ENCODE results near the gene GRIK5. TPM values are rescaled to one million over a fixed set of nuclear protein-coding genes. Genes with fewer than 3 reads are reported as not detected.
A peak's percentile ranks its signal among the peaks of the same experiment; 100 is the strongest.
"Not testable (repeated sequence)": the region's sequence is repeated elsewhere in the genome, so short reads cannot be mapped to it uniquely, and the experiment has no call there.

GRIK5 gene
- total and polyA plus RNA-seq, 9 donors = 1.3 to 5.8 (median 3.2) TPM

DNA sequence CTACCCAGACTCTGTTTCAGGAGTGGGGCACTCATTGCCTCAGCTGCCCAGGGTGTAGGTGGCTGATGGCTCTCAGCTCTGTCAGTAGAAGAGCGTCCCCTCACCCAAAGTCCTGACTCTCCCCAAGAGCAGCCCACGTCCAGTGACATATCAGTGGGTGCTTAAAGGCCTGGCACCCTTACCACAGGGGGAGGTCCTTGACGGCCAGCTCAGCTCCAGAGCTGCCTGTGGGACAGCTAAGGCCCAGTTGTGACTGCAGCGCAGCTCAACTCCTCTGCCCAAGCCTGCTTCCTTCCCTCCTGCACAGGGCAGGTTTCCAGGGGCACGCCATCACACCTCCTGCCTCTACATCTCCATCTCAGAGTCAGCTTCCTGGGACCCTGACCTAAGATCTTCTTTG is 32.4 kb downstream of the GRIK5 start:
- no peaks in the 10 kb centered on the region for H3K27me3 ChIP-seq (ENCODE audit: control insufficient read depth, insufficient read depth, low read length)
- no peak overlapping the region for H3K27ac ChIP-seq (ENCODE audit: low read length)
- 87% methylated on average over 4 of the region's 5 CpGs for WGBS (ENCODE audit: insufficient coverage)
- H3K36me3 ChIP-seq (ENCODE audit: control insufficient read depth, insufficient read depth, low read length) = peaks cover 2% of the 10 kb centered on the region
- H3K4me1 ChIP-seq (ENCODE audit: control insufficient read depth, insufficient read depth, low read length) = peaks cover 11% of the 10 kb centered on the region
- DNase-seq = no peak
- no peaks in the 10 kb centered on the region for H3K9me3 ChIP-seq (replicated peaks; ENCODE audit: control insufficient read depth, low read depth, low read length)
- H3K4me3 ChIP-seq (ENCODE audit: low read length) = no peak overlapping the region

DNA sequence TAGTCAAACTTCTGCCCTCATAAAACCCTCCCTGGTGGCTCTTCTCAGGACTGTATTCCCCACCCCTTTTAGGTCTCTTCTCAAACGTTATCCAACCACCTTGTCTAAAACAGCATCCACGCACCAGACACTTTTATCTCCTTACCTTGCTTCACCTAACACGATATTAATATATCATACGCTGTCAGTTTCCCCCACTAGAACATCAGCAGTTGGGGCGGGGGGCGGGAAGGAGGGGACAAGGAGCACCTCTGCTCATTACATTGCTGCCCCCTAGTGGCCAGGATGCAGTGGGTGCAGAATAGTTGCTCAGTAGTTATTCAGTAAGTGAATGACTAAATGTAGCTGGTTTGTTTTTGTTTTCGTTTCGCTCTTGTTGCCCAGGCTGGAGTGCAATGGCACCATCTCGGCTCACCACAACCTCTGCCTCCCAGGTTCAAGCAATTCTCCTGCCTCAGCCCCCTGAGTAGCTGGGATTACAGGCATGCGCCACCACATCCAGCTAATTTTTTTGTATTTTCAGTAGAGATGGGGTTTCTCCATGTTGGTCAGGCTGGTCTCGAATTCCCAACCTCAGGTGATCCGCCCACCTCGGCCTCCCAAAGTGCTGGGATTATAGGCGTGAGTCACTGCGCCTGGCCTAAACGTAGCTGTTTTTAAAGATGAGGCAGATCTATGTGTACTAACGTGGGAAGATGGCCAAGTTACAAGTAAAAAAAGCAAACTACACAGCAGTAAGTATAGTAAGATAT is 35.2 kb downstream of the GRIK5 start:
- H3K4me3 ChIP-seq (ENCODE audit: low read length); H3K36me3 ChIP-seq (ENCODE audit: control insufficient read depth, insufficient read depth, low read length); H3K27me3 ChIP-seq (ENCODE audit: control insufficient read depth, insufficient read depth, low read length); H3K27ac ChIP-seq (ENCODE audit: low read length); H3K9me3 ChIP-seq (replicated peaks; ENCODE audit: control insufficient read depth, low read depth, low read length): not testable (repeated sequence)
- 53% methylated on average over 5 of the region's 17 CpGs for whole genome bisulfite sequencing (ENCODE audit: insufficient coverage)
- H3K4me1 ChIP-seq (ENCODE audit: control insufficient read depth, insufficient read depth, low read length) = peaks cover 28% of the 10 kb centered on the region
- peak; percentile 69 for DNase-seq

GRCh38 chr19:42033413-42033812 is 36.6 kb downstream of the GRIK5 start:
- Histone ChIP-seq H3K9me3 (replicated peaks; ENCODE audit: control insufficient read depth, low read depth, low read length) (no peaks in the 10 kb centered on the region), H3K27me3 (ENCODE audit: control insufficient read depth, insufficient read depth, low read length) (no peaks in the 10 kb centered on the region), H3K36me3 (ENCODE audit: control insufficient read depth, insufficient read depth, low read length) (no peaks in the 10 kb centered on the region), H3K27ac (ENCODE audit: low read length) (no peak overlapping the region), H3K4me3 (ENCODE audit: low read length) (no peak overlapping the region), H3K4me1 (ENCODE audit: control insufficient read depth, insufficient read depth, low read length) (peaks cover 22% of the 10 kb centered on the region)
- 94% methylated on average over 3 of the region's 5 CpGs for WGBS (ENCODE audit: insufficient coverage)
- no peak for DNase-seq

GRCh38 chr19:42032431-42032830 is 37.6 kb downstream of the GRIK5 start:
- DNase-seq = peak; percentile 83
- 42% methylated on average over 3 of the region's 5 CpGs for WGBS (ENCODE audit: insufficient coverage)
- Histone ChIP-seq H3K4me1 (ENCODE audit: control insufficient read depth, insufficient read depth, low read length) (peaks cover 16% of the 10 kb centered on the region), H3K9me3 (replicated peaks; ENCODE audit: control insufficient read depth, low read depth, low read length) (no peaks in the 10 kb centered on the region), H3K27ac (ENCODE audit: low read length) (peak overlapping the region; percentile 20), H3K4me3 (ENCODE audit: low read length) (no peak overlapping the region), H3K27me3 (ENCODE audit: control insufficient read depth, insufficient read depth, low read length) (no peaks in the 10 kb centered on the region), H3K36me3 (ENCODE audit: control insufficient read depth, insufficient read depth, low read length) (no peaks in the 10 kb centered on the region)

DNA sequence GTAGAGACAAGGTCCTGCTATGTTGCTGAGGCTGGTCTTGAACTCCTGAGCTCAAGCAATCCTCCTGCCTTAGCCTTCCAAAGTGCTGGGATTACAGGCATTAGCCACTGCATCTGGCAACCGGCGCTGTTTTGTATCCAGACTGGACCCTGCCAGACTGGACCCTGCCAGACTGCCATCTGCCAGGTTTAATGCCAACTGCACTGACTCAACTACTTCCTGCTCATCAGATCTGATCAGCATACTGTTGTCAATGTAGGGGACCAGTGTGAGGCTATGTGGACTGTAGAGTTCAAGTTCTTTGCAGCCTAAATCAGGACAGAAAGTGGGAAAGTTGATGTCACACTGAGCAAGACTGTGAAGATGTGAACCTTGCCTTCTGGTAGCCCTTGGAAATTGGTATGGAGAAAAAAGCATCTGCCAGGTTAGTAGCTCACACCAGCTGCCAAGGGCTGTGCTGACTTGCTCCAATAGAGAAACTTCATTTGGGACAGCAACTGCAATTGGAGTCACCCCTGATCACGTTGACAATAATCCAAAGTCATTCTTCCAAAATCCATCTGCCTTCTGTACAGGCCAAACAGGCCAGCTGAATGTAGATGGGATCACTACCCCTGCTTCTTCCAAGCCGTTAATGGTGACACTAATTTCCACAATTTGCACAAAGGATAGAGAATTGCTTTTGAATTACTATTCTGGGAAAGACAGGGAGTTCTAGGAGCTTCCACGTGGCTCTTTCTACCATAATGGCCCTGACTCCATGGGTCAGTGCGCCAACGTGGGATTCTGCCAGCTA is 39.2 kb downstream of the GRIK5 start:
- 76% methylated on average over 6 of the region's 7 CpGs for WGBS (ENCODE audit: insufficient coverage)
- peak; percentile 64 for DNase-seq
- Histone ChIP-seq H3K4me3 (ENCODE audit: low read length) (no peak overlapping the region), H3K27me3 (ENCODE audit: control insufficient read depth, insufficient read depth, low read length) (no peaks in the 10 kb centered on the region), H3K9me3 (replicated peaks; ENCODE audit: control insufficient read depth, low read depth, low read length) (no peaks in the 10 kb centered on the region), H3K27ac (ENCODE audit: low read length) (peak overlapping the region; percentile 62), H3K4me1 (ENCODE audit: control insufficient read depth, insufficient read depth, low read length) (peaks cover 16% of the 10 kb centered on the region), H3K36me3 (ENCODE audit: control insufficient read depth, insufficient read depth, low read length) (no peaks in the 10 kb centered on the region)

GRCh38 chr19:42028304-42029216 is 41.4 kb downstream of the GRIK5 start:
- H3K27me3 ChIP-seq (ENCODE audit: control insufficient read depth, insufficient read depth, low read length) = no peaks in the 10 kb centered on the region
- no peak overlapping the region for H3K27ac ChIP-seq (ENCODE audit: low read length)
- no peaks in the 10 kb centered on the region for H3K9me3 ChIP-seq (replicated peaks; ENCODE audit: control insufficient read depth, low read depth, low read length)
- DNase-seq = no peak
- H3K4me1 ChIP-seq (ENCODE audit: control insufficient read depth, insufficient read depth, low read length) = peaks cover 34% of the 10 kb centered on the region
- no peak overlapping the region for H3K4me3 ChIP-seq (ENCODE audit: low read length)
- no peaks in the 10 kb centered on the region for H3K36me3 ChIP-seq (ENCODE audit: control insufficient read depth, insufficient read depth, low read length)
- 37% methylated on average over 5 of the region's 8 CpGs for WGBS (ENCODE audit: insufficient coverage)

DNA sequence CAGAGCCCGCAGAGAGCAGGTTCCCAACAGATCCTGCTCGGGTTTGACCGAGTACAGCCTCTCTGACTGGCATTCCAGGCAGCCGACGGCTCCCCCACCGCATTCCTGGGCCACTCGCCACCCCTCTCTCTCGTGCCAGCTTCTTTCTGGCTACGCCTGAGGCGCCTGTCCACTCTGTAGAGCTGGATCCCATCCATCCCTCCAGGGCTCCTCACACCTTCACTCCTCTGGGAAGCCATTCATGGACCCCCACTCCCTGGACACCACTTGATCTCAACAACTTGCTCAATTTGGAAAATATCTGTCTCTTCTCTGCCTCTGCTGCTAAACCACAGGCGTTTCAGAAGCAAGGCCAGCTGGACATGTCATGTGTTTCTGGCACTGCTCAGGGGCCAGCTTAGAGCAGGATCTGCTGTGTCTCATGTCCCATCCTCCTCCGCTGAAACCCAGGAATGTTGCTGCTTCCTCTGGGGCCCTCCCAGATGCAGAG is 45.3 kb downstream of the GRIK5 start:
- Histone ChIP-seq H3K27me3 (ENCODE audit: control insufficient read depth, insufficient read depth, low read length) (no peaks in the 10 kb centered on the region), H3K4me3 (ENCODE audit: low read length) (no peak overlapping the region), H3K4me1 (ENCODE audit: control insufficient read depth, insufficient read depth, low read length) (peaks cover 18% of the 10 kb centered on the region), H3K36me3 (ENCODE audit: control insufficient read depth, insufficient read depth, low read length) (no peaks in the 10 kb centered on the region), H3K9me3 (replicated peaks; ENCODE audit: control insufficient read depth, low read depth, low read length) (no peaks in the 10 kb centered on the region), H3K27ac (ENCODE audit: low read length) (no peak overlapping the region)
- peak; percentile 71 for DNase-seq
- 32% methylated on average over 12 of the region's 12 CpGs for WGBS (ENCODE audit: insufficient coverage)

DNA sequence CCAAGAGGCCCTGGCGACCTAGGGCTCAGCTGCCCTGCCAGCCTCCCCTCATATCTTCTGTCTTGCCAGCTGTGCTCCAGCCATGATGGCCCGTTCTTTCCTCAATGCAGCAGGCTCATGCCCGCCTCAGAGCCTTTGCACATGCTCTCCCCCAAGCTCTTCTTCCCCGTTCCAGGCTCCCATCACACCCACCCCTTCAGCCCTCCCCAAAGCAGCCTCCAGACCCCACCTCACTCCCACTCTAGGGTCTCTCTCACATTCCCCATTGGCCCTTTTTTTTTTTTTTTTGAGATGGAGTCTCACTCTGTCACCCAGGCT is 46.1 kb downstream of the GRIK5 start:
- DNase-seq = no peak
- Histone ChIP-seq H3K36me3 (ENCODE audit: control insufficient read depth, insufficient read depth, low read length) (no peaks in the 10 kb centered on the region), H3K9me3 (replicated peaks; ENCODE audit: control insufficient read depth, low read depth, low read length) (no peaks in the 10 kb centered on the region), H3K27me3 (ENCODE audit: control insufficient read depth, insufficient read depth, low read length) (no peaks in the 10 kb centered on the region), H3K4me1 (ENCODE audit: control insufficient read depth, insufficient read depth, low read length) (peaks cover 18% of the 10 kb centered on the region), H3K27ac (ENCODE audit: low read length) (no peak overlapping the region), H3K4me3 (ENCODE audit: low read length) (no peak overlapping the region)
- WGBS (ENCODE audit: insufficient coverage) = 81% methylated on average over 4 of the region's 4 CpGs

- Histone ChIP-seq H3K27me3 (ENCODE audit: control insufficient read depth, insufficient read depth, low read length) (no peaks in the 10 kb centered on the region), H3K9me3 (replicated peaks; ENCODE audit: control insufficient read depth, low read depth, low read length) (no peaks in the 10 kb centered on the region), H3K27ac (ENCODE audit: low read length) (no peak overlapping the region), H3K4me3 (ENCODE audit: low read length) (no peak overlapping the region), H3K36me3 (ENCODE audit: control insufficient read depth, insufficient read depth, low read length) (no peaks in the 10 kb centered on the region), H3K4me1 (ENCODE audit: control insufficient read depth, insufficient read depth, low read length) (peaks cover 18% of the 10 kb centered on the region)
- DNase-seq = no peak
- WGBS (ENCODE audit: insufficient coverage) = 60% methylated on average over 13 of the region's 17 CpGs
These were observed 46.7 kb downstream of the GRIK5 start for GRCh38 chr19:42023121-42023942.

All from muscle of leg (tissue), 11 donors.